Fibroblast of pulmonary artery (primary cell): ENCODE measurements around the gene CACNA1C.
"Not testable (repeated sequence)": the region's sequence is repeated elsewhere in the genome, so short reads cannot be mapped to it uniquely, and the experiment has no call there.

Source experiments
- DNase-seq: peaks from one replicate; pipeline ENCODE4 v3.0.0-alpha.2; 2010; ENCODE audit warnings: low read depth
- H3K4me3 ChIP-seq: replicated peaks from 2 replicates; pipeline ENCODE4 v1.5.1; 2011; ENCODE audit warnings: low read depth, mild to moderate bottlenecking, control low read depth, low read length, moderate library complexity
- CTCF ChIP-seq: IDR thresholded peaks from 2 replicates; pipeline ENCODE4 v1.5.1; 2011; ENCODE audit warnings: mild to moderate bottlenecking, control low read depth, low read length, inconsistent platforms; ENCODE audit errors: missing control alignments

Gene CACNA1C

DNA sequence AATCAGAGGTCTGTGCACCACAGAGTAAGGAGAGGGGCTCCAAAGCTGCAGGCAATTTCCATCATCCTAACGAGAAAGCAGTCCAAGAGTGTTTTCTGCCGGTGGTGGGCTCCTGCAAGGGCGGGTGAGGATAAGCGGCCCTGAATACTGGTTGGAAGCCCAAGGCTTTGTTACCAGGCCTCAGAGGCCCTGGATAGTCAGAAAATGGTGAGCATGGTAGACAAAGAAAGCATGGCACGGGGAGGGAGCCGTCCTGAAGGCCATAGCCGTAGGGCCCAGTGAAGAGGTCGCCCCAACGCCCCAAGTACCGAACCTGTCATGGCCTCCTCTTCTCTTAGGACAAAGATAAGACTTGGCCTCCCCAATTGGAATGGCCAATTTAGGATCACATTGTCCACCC, 435.3 kb downstream of the CACNA1C start:
- H3K4me3 ChIP-seq, result no peak overlapping the region
- TF ChIP-seq CTCF, result no peak
- DNase-seq, result no peak

DNA sequence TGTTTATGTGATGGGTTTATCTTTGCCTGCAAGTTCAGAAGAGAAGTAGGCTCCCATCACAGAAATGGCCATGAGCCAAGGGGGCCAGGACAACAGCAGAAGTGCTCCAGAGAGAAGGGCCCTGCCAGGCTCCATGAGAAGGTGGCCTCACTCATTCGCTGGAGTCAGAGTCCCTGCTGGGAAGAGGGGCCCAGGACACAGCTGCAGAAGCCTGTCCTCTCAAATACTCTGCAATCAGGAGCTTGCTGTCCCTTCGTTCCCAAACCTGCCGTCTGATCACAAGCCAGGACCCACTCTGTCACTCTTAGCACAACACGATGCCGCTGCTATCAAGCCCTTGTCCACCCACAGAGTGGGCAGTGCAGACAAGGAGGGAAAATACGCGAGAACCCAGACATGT, 435.8 kb downstream of the CACNA1C start:
- no peak for DNase-seq
- TF ChIP-seq CTCF, result no peak
- H3K4me3 ChIP-seq, result no peak overlapping the region

DNA sequence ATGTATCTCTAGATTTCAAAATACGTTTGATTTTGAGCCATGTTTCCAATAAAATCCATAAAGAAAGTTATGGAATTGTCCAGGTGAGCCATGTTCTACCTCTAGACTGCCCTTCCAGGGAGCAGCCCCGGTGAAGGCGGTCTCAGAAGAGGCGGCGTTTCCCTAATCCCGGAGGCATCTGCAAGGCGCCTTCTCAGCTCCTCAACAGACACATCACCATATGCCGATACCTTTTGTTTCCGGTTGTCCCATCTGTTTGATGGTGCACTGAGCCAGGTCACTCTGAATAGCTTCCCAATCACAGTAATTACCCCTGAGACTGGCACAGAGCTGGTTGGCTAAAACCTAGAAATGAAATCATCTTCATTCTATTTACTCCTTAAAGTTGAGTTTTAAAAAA, 436.5 kb downstream of the CACNA1C start:
- DNase-seq, result no peak
- no peak for TF ChIP-seq CTCF
- no peak overlapping the region for H3K4me3 ChIP-seq

DNA sequence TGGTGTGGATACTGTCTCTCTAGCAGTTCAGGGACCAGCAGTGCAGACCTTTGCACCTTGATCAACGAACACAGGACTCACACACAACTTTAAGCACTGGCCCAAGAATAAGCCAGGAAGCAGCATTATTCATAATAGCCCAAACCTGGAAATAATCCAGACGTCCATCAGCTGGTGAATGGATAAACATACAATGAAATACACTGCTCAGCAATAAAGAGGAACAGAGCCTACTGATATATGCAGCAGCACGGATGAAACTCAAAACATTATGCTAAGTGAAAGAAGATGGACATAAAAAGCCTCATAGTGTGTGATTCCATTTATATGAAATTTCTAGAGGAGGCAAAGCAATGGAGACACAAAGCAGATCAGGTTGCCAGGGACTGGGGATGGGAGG, 438.0 kb downstream of the CACNA1C start:
- no peak overlapping the region for H3K4me3 ChIP-seq
- no peak for DNase-seq
- TF ChIP-seq CTCF, result no peak

DNA sequence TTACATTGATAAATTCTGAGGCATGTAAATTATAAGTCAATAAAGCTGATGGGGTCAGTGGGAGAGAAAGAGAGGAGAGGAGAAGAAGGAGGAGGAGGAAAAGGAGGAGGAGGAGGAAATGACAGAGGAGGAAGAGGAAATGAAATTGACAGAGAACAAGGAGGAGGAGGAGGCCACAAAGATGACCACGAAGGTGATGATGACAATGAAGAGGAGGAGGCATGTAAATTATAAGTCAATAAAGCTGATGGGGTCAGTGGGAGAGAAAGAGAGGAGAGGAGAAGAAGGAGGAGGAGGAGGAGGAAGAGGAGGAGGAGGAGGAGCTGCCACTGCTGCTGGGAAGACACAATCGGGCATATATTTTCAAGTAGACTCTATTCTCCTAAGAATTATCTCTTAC, 438.6 kb downstream of the CACNA1C start:
- H3K4me3 ChIP-seq, result not testable (repeated sequence)

GRCh38 chr12:2492236-2492635, 439.4 kb downstream of the CACNA1C start:
- TF ChIP-seq CTCF, result no peak
- DNase-seq, result no peak
- H3K4me3 ChIP-seq, result no peak overlapping the region

More for the DNA sequence above, 438.6 kb downstream of the CACNA1C start:
- not testable (repeated sequence) for DNase-seq

GRCh38 chr12:2493086-2493485, 440.3 kb downstream of the CACNA1C start:
- TF ChIP-seq CTCF, result no peak
- H3K4me3 ChIP-seq, result no peak overlapping the region
- DNase-seq, result no peak
